ENCODE results near the gene LTK.

- TF ChIP-seq, protein P1, sequence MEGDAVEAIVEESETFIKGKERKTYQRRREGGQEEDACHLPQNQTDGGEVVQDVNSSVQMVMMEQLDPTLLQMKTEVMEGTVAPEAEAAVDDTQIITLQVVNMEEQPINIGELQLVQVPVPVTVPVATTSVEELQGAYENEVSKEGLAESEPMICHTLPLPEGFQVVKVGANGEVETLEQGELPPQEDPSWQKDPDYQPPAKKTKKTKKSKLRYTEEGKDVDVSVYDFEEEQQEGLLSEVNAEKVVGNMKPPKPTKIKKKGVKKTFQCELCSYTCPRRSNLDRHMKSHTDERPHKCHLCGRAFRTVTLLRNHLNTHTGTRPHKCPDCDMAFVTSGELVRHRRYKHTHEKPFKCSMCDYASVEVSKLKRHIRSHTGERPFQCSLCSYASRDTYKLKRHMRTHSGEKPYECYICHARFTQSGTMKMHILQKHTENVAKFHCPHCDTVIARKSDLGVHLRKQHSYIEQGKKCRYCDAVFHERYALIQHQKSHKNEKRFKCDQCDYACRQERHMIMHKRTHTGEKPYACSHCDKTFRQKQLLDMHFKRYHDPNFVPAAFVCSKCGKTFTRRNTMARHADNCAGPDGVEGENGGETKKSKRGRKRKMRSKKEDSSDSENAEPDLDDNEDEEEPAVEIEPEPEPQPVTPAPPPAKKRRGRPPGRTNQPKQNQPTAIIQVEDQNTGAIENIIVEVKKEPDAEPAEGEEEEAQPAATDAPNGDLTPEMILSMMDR (IDR thresholded peaks at IDR 0.05): no peak
- TF ChIP-seq POLR2A (IDR thresholded peaks at IDR 0.05): no peak
Observed at GRCh38 chr15:41520636-41521035, 7.0 kb upstream of the LTK start.
